ENCODE data around the gene HCFC1R1. TPM values are rescaled to one million over a fixed set of nuclear protein-coding genes. Genes with fewer than 3 reads are reported as not detected.

HCFC1R1 gene
- total and polyA plus RNA-seq, 5 donors from 2014 or later = 12.9 to 20.7 (median 18.2) TPM

DNA sequence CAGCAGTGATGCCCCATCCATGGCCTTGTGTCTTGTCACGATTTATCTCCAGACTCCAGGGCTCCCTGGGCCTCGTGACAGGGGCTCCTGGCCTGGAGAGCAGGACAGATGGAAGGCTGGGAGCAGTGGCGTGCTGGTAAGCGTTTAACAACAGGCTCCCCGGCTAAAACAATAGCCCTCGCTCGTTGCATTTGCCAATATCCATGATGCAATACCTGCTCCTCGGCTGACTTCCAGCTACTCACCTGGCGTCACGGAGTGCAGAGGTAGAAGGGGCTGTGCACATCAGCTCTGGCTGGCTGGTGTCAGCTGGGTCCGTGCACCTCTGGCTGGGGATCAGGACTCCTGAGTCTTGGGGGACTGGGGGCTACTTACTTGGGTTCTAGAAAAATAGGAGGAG is 14.5 kb upstream of the HCFC1R1 start:
- Mint-ChIP-seq H3K9me3 (peaks cover 0 to 5% (median 0%) of the 10 kb centered on the region in 7 donors), H3K36me3 (no peaks in the 10 kb centered on the region), H3K27ac (no peak overlapping the region), H3K4me3 (no peak overlapping the region), H3K4me1 (peaks cover 0 to 12% (median 1%) of the 10 kb centered on the region in 4 donors), H3K27me3 (peaks cover 82% of the 10 kb centered on the region)
- Histone ChIP-seq H3K27ac (ENCODE audit: insufficient read depth, low read length, poor library complexity, severe bottlenecking) (no peak overlapping the region), H3K27me3 (ENCODE audit: control insufficient read depth, insufficient read depth, low read length) (peaks cover 37% of the 10 kb centered on the region), H3K4me1 (ENCODE audit: control insufficient read depth, insufficient read depth, low read length, poor library complexity, severe bottlenecking) (peaks cover 16% of the 10 kb centered on the region), H3K36me3 (ENCODE audit: control insufficient read depth, insufficient read depth, low read length) (no peaks in the 10 kb centered on the region), H3K9me3 (ENCODE audit: control insufficient read depth in 2 of 2, low read length in 2 of 2) (no peaks in the 10 kb centered on the region), H3K4me3 (ENCODE audit: low read depth, low read length) (no peak overlapping the region)
- ATAC-seq (ENCODE audit: low read depth in 2 of 2) (no peak), DNase-seq (no peak)

DNA sequence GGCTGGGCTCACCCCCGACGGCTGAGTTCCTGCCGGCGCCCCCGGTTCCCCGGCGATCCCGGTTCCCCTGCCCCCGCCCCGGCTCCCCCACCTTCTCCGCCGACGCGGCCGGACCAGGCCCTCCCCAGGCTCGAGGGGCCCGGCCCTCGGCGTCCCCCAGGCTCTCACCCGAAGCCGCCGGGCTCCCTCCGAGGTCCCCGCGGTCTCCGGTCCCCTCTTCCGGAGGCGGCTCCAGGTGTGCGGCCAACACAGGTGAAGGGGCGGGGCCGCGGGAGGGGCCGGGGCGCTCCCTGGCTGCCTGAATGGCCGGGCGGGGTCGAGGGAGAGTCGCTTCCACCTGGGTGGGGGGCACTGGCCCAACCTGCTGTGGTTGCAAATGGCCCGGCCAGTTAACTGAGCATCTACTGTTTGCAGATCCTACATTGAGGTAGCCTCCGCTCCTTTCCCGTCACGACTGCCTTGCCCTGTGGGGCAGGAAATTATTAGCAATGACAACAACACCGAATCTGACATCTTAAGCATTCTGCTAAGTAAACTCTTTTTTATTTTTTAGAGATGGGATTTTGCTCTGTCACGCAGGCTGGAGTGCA is 13.1 kb upstream of the HCFC1R1 start, which contains the start of gene BICDL2:
Gene BICDL2, minus strand, starts transcription at position 219 of the 590 bp plus-strand sequence. CDS start 1,448 bp downstream, outside the sequence.
- Mint-ChIP-seq H3K4me3 (peak within 1 kb of the TSS in 2 of 4 donors; percentile 22 to 70), H3K27me3 (peaks cover 84% of the 10 kb centered on the region), H3K4me1 (peaks cover 0 to 12% (median 1%) of the 10 kb centered on the region in 4 donors), H3K9me3 (peaks cover 0 to 7% (median 0%) of the 10 kb centered on the region in 7 donors), H3K27ac (no peak within 1 kb of the TSS), H3K36me3 (no peaks in the 10 kb centered on the region)
- ATAC-seq (ENCODE audit: low read depth in 2 of 2) (no peak), DNase-seq (no peak)
- Histone ChIP-seq H3K4me1 (ENCODE audit: control insufficient read depth, insufficient read depth, low read length, poor library complexity, severe bottlenecking) (peaks cover 16% of the 10 kb centered on the region), H3K4me3 (ENCODE audit: low read depth, low read length) (no peak within 1 kb of the TSS), H3K27me3 (ENCODE audit: control insufficient read depth, insufficient read depth, low read length) (peaks cover 44% of the 10 kb centered on the region), H3K27ac (ENCODE audit: insufficient read depth, low read length, poor library complexity, severe bottlenecking) (no peak within 1 kb of the TSS), H3K36me3 (ENCODE audit: control insufficient read depth, insufficient read depth, low read length) (no peaks in the 10 kb centered on the region), H3K9me3 (ENCODE audit: control insufficient read depth in 2 of 2, low read length in 2 of 2) (no peaks in the 10 kb centered on the region)

DNA sequence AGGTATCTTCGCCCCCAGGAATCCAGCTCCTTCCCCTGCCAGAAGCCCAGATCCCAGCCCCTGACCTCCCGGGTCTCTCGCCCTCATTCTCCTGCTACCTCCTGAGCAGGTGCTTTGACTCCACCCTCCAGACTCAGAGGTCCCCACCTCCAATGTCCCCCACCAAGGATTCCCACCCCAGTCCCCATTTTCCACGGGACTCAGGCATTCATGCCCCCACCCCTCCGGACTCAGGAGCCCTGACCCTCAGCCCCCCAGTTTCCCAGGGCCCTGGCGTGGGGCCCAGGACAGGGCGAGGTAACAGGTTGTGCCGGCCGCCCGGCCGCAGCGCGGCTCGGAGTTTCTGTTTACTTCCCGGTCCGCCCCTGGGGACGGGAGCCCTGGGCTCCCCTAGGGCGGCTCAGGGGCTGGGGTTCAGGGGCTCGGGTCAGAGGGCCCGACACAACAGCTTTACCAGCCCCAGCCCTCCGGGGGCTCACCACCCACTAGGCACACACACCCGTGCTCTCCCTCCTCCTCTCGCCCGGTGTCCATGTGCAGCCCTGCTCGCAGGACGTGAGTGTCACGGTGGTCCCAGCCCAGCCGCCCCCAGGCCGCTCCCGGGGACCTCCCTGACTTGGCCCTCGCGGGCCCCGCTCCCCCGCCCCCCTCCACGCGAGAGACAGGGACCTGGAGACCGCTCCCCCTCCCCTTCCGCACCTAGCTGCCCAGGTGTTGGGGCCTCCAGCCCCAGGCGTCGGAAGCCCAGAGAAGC is 12.4 kb upstream of the HCFC1R1 start:
- H3K4me1 Mint-ChIP-seq = peaks cover 0 to 14% (median 4%) of the 10 kb centered on the region in 4 donors
- no peaks in the 10 kb centered on the region for H3K9me3 ChIP-seq (ENCODE audit: control insufficient read depth in 2 of 2, low read length in 2 of 2)
- no peak overlapping the region for H3K27ac Mint-ChIP-seq
- H3K4me3 ChIP-seq (ENCODE audit: low read depth, low read length) = no peak overlapping the region
- peak overlapping the region in 1 of 4 donors; percentile 21 for H3K4me3 Mint-ChIP-seq
- no peak overlapping the region for H3K27ac ChIP-seq (ENCODE audit: insufficient read depth, low read length, poor library complexity, severe bottlenecking)
- no peaks in the 10 kb centered on the region for H3K36me3 ChIP-seq (ENCODE audit: control insufficient read depth, insufficient read depth, low read length)
- peaks cover 0 to 7% (median 0%) of the 10 kb centered on the region in 7 donors for H3K9me3 Mint-ChIP-seq
- peaks cover 85% of the 10 kb centered on the region for H3K27me3 Mint-ChIP-seq
- H3K27me3 ChIP-seq (ENCODE audit: control insufficient read depth, insufficient read depth, low read length) = peaks cover 41% of the 10 kb centered on the region
- DNase-seq (no peak), ATAC-seq (ENCODE audit: low read depth in 2 of 2) (no peak)
- H3K4me1 ChIP-seq (ENCODE audit: control insufficient read depth, insufficient read depth, low read length, poor library complexity, severe bottlenecking) = peaks cover 16% of the 10 kb centered on the region
- no peaks in the 10 kb centered on the region for H3K36me3 Mint-ChIP-seq

DNA sequence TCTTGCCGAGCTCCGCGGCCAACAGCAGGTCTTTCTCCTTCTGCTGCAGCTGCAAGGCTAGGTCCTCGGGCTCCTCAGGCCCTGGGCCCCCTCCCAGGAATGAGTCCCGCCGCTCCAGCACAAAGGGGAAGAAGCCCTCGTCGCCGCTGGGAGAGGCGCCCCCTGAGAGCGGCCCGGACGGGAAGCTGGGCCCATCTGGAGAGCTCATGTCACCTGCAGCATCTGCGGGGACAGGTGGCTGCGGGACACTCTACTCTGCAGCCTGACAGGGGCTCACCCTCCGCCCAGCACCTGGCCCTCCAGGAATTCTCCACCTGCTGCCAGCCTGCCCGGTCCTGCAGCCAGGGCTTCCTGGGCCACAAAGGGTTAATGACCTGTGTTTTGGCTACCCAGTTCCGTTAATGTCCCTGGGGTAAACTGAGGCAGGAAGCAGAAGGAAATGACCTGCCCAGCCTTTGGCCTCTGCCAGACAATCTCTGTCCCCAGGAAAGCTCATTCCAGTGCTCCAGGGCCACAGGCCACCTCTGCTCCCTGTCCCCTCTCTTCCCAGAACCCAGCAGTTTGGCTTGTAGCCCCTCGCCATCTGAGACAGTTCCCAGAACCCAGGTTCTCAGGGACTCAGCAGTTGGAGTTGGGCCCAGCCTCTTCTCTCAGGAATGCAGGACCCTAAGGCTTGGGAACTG is 11.7 kb upstream of the HCFC1R1 start:
- Histone ChIP-seq H3K36me3 (ENCODE audit: control insufficient read depth, insufficient read depth, low read length) (no peaks in the 10 kb centered on the region), H3K9me3 (ENCODE audit: control insufficient read depth in 2 of 2, low read length in 2 of 2) (no peaks in the 10 kb centered on the region), H3K27me3 (ENCODE audit: control insufficient read depth, insufficient read depth, low read length) (peaks cover 41% of the 10 kb centered on the region), H3K27ac (ENCODE audit: insufficient read depth, low read length, poor library complexity, severe bottlenecking) (no peak overlapping the region), H3K4me1 (ENCODE audit: control insufficient read depth, insufficient read depth, low read length, poor library complexity, severe bottlenecking) (peaks cover 16% of the 10 kb centered on the region), H3K4me3 (ENCODE audit: low read depth, low read length) (no peak overlapping the region)
- peaks cover 0 to 14% (median 4%) of the 10 kb centered on the region in 4 donors for H3K4me1 Mint-ChIP-seq
- H3K36me3 Mint-ChIP-seq = no peaks in the 10 kb centered on the region
- H3K4me3 Mint-ChIP-seq = peak overlapping the region in 1 of 4 donors; percentile 21
- ATAC-seq (ENCODE audit: low read depth in 2 of 2) (no peak), DNase-seq (no peak)
- peaks cover 0 to 5% (median 0%) of the 10 kb centered on the region in 7 donors for H3K9me3 Mint-ChIP-seq
- H3K27me3 Mint-ChIP-seq = peaks cover 78% of the 10 kb centered on the region
- no peak overlapping the region for H3K27ac Mint-ChIP-seq

DNA sequence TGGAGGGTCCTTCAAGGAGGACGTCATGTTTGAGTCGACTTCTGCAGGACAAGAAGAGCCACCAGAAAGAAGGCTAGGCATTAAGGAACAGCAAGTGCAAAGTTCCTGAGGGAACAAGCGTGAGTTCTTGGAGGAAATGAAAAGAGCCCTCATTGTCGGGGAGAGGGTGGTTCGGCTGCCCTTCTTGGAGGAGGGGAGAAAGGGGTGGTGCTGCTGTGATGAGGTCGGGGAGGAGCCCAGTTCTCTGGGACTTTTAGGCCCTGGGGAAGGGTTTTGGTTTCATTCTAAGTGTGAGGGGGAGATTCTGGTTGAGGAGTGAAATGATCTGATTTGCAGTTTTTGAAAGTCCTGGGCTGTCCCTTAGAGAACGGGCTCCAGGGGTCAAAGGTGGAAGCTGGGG is 8.9 kb upstream of the HCFC1R1 start:
- H3K27me3 ChIP-seq (ENCODE audit: control insufficient read depth, insufficient read depth, low read length) = peaks cover 31% of the 10 kb centered on the region
- H3K9me3 ChIP-seq (ENCODE audit: control insufficient read depth in 2 of 2, low read length in 2 of 2) = no peaks in the 10 kb centered on the region
- Mint-ChIP-seq H3K27me3 (peaks cover 70% of the 10 kb centered on the region), H3K27ac (no peak overlapping the region), H3K4me1 (peaks cover 0 to 35% (median 10%) of the 10 kb centered on the region in 4 donors), H3K36me3 (no peaks in the 10 kb centered on the region), H3K9me3 (peaks cover 0 to 7% (median 0%) of the 10 kb centered on the region in 7 donors), H3K4me3 (no peak overlapping the region)
- ATAC-seq (ENCODE audit: low read depth in 2 of 2) (no peak), DNase-seq (no peak)
- H3K4me1 ChIP-seq (ENCODE audit: control insufficient read depth, insufficient read depth, low read length, poor library complexity, severe bottlenecking) = peaks cover 41% of the 10 kb centered on the region
- H3K27ac ChIP-seq (ENCODE audit: insufficient read depth, low read length, poor library complexity, severe bottlenecking) = no peak overlapping the region
- no peak overlapping the region for H3K4me3 ChIP-seq (ENCODE audit: low read depth, low read length)
- H3K36me3 ChIP-seq (ENCODE audit: control insufficient read depth, insufficient read depth, low read length) = no peaks in the 10 kb centered on the region

DNA sequence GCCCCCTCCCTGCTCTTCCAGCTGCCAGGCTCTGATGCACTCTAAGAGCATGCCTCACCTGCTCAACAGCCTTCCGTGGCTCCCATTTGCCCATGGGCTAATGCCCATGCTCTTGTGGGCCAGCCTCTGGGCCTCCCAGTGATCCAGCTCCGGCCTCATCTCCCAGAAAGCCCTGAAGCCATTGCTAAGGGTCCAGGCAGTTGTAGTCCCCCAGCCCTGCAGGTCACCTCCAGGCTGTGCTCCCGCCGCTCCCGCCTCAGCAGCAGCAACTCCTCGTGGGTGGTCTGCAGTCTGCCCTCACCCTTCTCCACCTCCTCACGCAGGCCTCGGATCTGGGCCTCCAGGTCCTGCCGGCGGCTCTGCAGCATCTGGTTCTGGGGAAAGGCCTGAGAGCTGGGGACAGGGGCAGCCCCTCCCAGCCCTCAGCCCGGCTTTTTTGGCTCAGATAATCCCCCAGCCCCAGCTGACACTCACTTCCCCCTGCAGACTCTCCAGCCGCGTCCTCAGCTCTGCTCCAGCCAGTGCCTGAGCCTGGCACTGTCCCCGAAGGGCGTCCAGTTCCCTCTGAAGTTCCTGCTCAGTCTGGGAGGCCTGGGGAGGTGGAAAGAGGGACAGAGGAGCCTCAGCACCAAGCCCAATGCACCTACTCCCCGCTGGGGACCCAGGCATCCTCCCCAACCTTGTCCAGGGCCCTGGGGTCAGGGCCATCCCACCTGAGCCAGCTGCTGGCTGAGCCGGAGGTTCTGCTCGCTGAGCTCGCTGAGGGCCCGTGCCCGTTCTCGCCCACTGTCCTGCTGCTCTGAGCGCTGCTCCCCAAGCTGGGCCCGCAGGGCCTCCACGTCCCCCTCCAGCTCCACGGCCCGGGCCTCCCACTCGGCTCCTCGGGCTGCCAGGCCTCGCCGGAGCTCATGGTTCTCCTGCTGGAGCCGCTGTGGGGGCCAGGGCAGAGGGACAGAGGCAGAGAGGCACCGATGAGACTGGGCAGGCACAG is 6.8 kb upstream of the HCFC1R1 start:
- no peak for ATAC-seq (ENCODE audit: low read depth in 2 of 2)
- H3K4me3 Mint-ChIP-seq = peak overlapping the region in 3 of 4 donors; percentile 40 to 72 (median 62)
- Histone ChIP-seq H3K27ac (ENCODE audit: insufficient read depth, low read length, poor library complexity, severe bottlenecking) (no peak overlapping the region), H3K27me3 (ENCODE audit: control insufficient read depth, insufficient read depth, low read length) (peaks cover 23% of the 10 kb centered on the region), H3K4me3 (ENCODE audit: low read depth, low read length) (no peak overlapping the region), H3K9me3 (ENCODE audit: control insufficient read depth in 2 of 2, low read length in 2 of 2) (no peaks in the 10 kb centered on the region), H3K36me3 (ENCODE audit: control insufficient read depth, insufficient read depth, low read length) (peaks cover 11% of the 10 kb centered on the region), H3K4me1 (ENCODE audit: control insufficient read depth, insufficient read depth, low read length, poor library complexity, severe bottlenecking) (peaks cover 26% of the 10 kb centered on the region)
- peaks cover 0 to 34% (median 12%) of the 10 kb centered on the region in 4 donors for H3K4me1 Mint-ChIP-seq
- peaks cover 56% of the 10 kb centered on the region for H3K27me3 Mint-ChIP-seq
- H3K27ac Mint-ChIP-seq = no peak overlapping the region
- H3K9me3 Mint-ChIP-seq = peaks cover 0 to 7% (median 0%) of the 10 kb centered on the region in 7 donors
- DNase-seq = no peak
- H3K36me3 Mint-ChIP-seq = no peaks in the 10 kb centered on the region
